T-helper 17 cell (primary cell): Measurements from ENCODE around the gene C2CD2. TPM values are rescaled to one million over a fixed set of nuclear protein-coding genes. Genes with fewer than 3 reads are reported as not detected.

Experiments used
- ATAC-seq: fragments of 150-1000 bp; cut with Tn5 transposase; 2 replicates; pipeline ENCODE4 v1.10.0; 2021; ENCODE audit warnings: mild to moderate bottlenecking, moderate library complexity
- DNase-seq, 3 donors: peaks; one replicate each; pipeline versions ENCODE4 v3.0.0 to v3.0.0-alpha.2; 2020 to 2021
- H3K9me3 ChIP-seq: one replicate; pipeline ENCODE4 v1.7.0; 2013; ENCODE audit warnings: low read length, mild to moderate bottlenecking; ENCODE audit not compliant: control insufficient read depth, poor library complexity, severe bottlenecking
- H3K27ac Mint-ChIP-seq: one replicate; pipeline ENCODE4 v1.8.0; 2022; ENCODE audit warnings: mild to moderate bottlenecking, moderate library complexity, mixed read lengths
- H3K27me3 Mint-ChIP-seq: one replicate; pipeline ENCODE4 v1.8.0; 2022; ENCODE audit warnings: mixed read lengths
- H3K36me3 Mint-ChIP-seq: one replicate; pipeline ENCODE4 v1.8.0; 2022; ENCODE audit warnings: low read depth, mixed read lengths
- H3K4me1 Mint-ChIP-seq: one replicate; pipeline ENCODE4 v1.8.0; 2022; ENCODE audit warnings: mild to moderate bottlenecking, mixed read lengths
- H3K4me3 Mint-ChIP-seq: one replicate; pipeline ENCODE4 v1.8.0; 2022; ENCODE audit warnings: mild to moderate bottlenecking, moderate library complexity, mixed read lengths
- total RNA-seq, 4 donors: library from RNA in 2 of 4; stranded (reverse) in 2 of 4; gene quantifications; one replicate each; pipeline ENCODE4 v1.2.3 and lab custom pipeline; 2022 to 2026

The C2CD2 gene
- total RNA-seq, 2 donors from 2014 or later = 3.7 to 6.0 TPM

DNA sequence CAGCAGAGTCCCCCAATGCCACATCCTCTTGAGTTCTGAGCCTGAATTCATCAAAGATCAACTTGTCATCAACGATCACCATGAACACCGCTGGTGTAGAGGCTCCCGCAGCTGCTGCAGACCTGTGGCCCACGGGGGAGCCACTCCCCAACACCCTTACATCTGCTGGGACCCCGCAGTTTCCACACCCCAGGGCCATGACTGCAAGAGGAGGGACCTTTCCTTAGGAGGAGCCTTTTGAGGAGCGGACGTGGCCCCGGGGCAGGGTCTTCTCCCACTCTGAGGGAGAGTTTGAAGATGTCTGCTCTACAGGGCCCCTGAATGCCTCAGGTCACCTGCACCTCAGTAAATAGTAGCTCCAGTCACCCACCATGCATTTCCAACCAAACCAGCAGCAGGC lies 77.4 kb downstream of the C2CD2 start:
- Mint-ChIP-seq H3K36me3 (no peaks in the 10 kb centered on the region), H3K27ac (no peak overlapping the region), H3K4me3 (peak overlapping the region; percentile 3)

GRCh38 chr21:41875086-41875485 lies 78.7 kb downstream of the C2CD2 start:
- ATAC-seq (no peak), DNase-seq (no peak)
- Mint-ChIP-seq H3K27ac (no peak overlapping the region), H3K4me3 (no peak overlapping the region), H3K4me1 (peaks cover 27% of the 10 kb centered on the region), H3K27me3 (no peaks in the 10 kb centered on the region), H3K36me3 (no peaks in the 10 kb centered on the region)
- H3K9me3 ChIP-seq = no peaks in the 10 kb centered on the region

More for the DNA sequence above, 77.4 kb downstream of the C2CD2 start:
- DNase-seq (no peak), ATAC-seq (no peak)
- no peaks in the 10 kb centered on the region for H3K9me3 ChIP-seq
- Mint-ChIP-seq H3K4me1 (peaks cover 27% of the 10 kb centered on the region), H3K27me3 (no peaks in the 10 kb centered on the region)

GRCh38 chr21:41874611-41875010 lies 79.2 kb downstream of the C2CD2 start:
- ATAC-seq (no peak), DNase-seq (no peak)
- H3K9me3 ChIP-seq = no peaks in the 10 kb centered on the region
- Mint-ChIP-seq H3K27me3 (no peaks in the 10 kb centered on the region), H3K4me1 (peaks cover 27% of the 10 kb centered on the region), H3K4me3 (no peak overlapping the region), H3K27ac (no peak overlapping the region), H3K36me3 (no peaks in the 10 kb centered on the region)

DNA sequence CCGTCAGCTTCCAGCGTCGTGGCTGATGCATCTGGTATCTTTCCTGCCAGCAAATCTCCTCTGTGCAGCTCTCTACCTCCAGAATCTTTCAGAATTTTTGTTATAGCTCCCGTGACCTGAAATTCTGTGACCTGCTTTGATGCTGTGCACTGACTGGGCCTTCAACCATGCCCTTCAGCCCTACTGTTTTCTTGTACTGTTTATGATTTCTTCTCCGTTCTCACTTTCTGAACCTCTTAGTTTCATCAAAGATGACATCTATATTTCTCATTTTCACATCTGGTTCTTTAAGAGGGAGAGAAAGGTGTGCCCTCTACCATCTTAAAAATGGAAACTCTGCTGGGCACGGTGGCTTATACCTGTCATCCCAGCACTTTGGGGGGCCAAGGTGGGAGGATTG lies 80.4 kb downstream of the C2CD2 start:
- Mint-ChIP-seq H3K4me1 (peaks cover 27% of the 10 kb centered on the region), H3K27me3 (no peaks in the 10 kb centered on the region), H3K27ac (no peak overlapping the region), H3K4me3 (no peak overlapping the region), H3K36me3 (no peaks in the 10 kb centered on the region)
- no peak for DNase-seq
- no peaks in the 10 kb centered on the region for H3K9me3 ChIP-seq
- ATAC-seq = no peak

DNA sequence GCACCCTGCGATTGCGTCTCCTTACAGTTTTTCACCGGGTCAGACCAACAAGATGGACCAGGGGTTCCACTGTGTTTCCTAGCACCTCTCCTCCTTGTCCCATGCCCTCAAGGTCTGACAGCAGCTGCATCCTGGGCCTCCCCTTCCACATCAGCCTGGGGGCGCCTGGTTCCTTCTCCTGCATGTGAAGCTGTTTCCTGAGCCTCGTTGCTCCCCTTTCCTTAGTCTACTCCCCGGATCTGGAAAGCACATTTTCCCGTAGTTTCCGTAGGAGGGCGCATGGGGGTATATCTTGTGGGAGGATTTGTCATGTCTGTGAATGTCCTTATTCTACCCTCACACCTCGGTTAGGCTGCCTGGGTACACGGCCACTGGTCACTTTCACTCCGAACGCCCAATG lies 80.8 kb downstream of the C2CD2 start:
- no peaks in the 10 kb centered on the region for H3K9me3 ChIP-seq
- H3K4me3 Mint-ChIP-seq = no peak overlapping the region
- no peak for ATAC-seq
- no peaks in the 10 kb centered on the region for H3K27me3 Mint-ChIP-seq
- H3K27ac Mint-ChIP-seq = no peak overlapping the region
- no peak for DNase-seq
- no peaks in the 10 kb centered on the region for H3K36me3 Mint-ChIP-seq
- peaks cover 27% of the 10 kb centered on the region for H3K4me1 Mint-ChIP-seq

DNA sequence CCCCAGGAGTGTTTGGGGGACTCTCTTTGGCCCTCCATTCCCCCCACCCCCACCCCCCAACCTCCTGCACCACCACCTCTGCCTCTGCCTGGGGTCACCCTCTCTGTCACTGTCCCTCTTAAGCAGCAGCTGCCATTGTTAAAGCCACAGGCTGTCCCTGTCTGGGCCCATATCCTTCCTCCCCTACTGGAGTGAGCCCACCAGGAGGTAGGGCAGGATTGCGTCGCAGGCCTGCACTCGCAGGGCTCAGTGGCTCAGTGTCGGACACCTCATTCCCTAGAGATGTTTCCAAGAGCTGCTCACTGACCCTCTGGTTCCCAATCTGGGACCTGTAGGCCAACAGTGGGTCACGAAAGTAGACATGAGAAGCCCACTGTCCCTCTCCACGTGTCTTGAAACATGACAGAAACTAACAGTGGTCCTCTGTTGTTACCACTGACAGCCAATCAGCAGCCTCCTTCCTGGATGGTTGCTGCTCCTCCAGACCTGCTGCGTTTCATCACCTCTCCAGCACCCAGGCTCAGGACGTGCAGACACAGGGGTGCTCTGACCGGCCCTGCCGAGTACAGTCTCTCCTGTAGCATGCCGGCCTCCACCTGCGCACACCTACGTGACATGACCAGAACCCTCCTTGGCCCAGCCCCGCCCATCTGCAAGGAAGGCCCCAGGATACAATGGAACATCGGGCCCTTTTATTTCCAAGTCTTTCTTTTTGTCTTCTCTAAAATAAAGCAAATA lies 82.4 kb downstream of the C2CD2 start:
- DNase-seq (no peak), ATAC-seq (no peak)
- no peaks in the 10 kb centered on the region for H3K27me3 Mint-ChIP-seq
- no peaks in the 10 kb centered on the region for H3K9me3 ChIP-seq
- no peak overlapping the region for H3K4me3 Mint-ChIP-seq
- no peak overlapping the region for H3K27ac Mint-ChIP-seq
- H3K4me1 Mint-ChIP-seq = peaks cover 23% of the 10 kb centered on the region
- H3K36me3 Mint-ChIP-seq = no peaks in the 10 kb centered on the region

DNA sequence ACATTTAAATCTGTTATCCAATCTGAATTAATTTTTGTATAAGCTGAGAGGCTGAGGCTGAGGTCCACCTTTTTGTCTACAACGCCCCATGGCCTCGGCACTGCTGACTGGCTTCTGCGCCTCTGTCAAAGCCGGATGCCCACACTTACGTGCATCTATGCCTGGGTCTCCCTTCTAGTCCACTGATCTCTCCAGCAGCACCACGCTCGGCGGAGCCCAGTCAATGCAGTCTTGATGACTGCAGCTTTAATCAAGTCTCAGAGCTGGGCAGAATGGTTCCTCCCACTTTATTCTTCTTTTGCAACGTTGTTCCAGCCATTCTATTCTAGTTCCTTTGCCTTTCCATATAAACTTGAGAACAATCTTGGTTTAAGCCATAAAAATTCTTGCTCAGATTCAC lies 84.0 kb downstream of the C2CD2 start:
- H3K9me3 ChIP-seq = no peaks in the 10 kb centered on the region
- Mint-ChIP-seq H3K27ac (no peak overlapping the region), H3K36me3 (no peaks in the 10 kb centered on the region), H3K27me3 (no peaks in the 10 kb centered on the region), H3K4me1 (peaks cover 24% of the 10 kb centered on the region), H3K4me3 (no peak overlapping the region)
- ATAC-seq (no peak), DNase-seq (no peak)

DNA sequence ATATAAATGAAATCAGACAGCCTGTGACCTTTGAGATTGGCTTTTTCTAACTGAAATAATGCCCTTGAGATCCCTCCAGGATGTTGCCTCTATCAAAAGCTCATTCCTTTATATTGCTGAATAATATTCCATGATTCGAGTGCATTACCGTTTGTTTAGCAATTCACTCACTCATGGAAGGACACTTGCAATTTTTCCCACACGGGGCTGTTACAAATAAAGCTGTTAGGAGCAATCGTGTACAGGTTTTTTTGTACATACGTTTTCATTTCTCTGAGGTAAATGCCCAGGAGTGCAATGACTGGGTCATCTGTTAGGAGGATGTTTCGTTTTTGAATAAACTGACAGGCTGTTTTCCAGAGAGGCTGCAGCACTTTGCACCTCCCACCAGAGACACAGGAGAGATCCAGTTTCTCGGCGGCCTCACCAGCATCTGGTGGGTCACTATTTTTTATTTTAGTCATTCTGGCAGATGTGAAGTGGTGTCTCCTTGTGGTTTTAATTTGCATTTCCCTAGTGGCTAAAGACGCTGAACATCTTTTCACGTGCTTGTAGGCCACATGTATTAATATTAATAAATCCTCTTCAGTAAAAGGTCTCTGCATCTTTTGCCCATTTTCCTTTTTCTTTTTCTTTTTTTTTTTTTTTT lies 85.6 kb downstream of the C2CD2 start:
- H3K27ac Mint-ChIP-seq = no peak overlapping the region
- ATAC-seq = no peak
- no peaks in the 10 kb centered on the region for H3K9me3 ChIP-seq
- no peak for DNase-seq
- no peaks in the 10 kb centered on the region for H3K27me3 Mint-ChIP-seq
- peaks cover 28% of the 10 kb centered on the region for H3K4me1 Mint-ChIP-seq
- H3K36me3 Mint-ChIP-seq = no peaks in the 10 kb centered on the region
- H3K4me3 Mint-ChIP-seq = no peak overlapping the region

GRCh38 chr21:41867313-41867712 lies 86.5 kb downstream of the C2CD2 start:
- Mint-ChIP-seq H3K27ac (no peak overlapping the region), H3K27me3 (no peaks in the 10 kb centered on the region), H3K4me3 (no peak overlapping the region), H3K36me3 (no peaks in the 10 kb centered on the region), H3K4me1 (peaks cover 26% of the 10 kb centered on the region)
- ATAC-seq = no peak
- DNase-seq = no peak
- no peaks in the 10 kb centered on the region for H3K9me3 ChIP-seq

- H3K9me3 ChIP-seq = no peaks in the 10 kb centered on the region
- no peak for DNase-seq
- Mint-ChIP-seq H3K4me1 (peaks cover 29% of the 10 kb centered on the region), H3K27me3 (no peaks in the 10 kb centered on the region), H3K36me3 (no peaks in the 10 kb centered on the region), H3K4me3 (no peak overlapping the region), H3K27ac (no peak overlapping the region)
- no peak for ATAC-seq
Observed at GRCh38 chr21:41866274-41866809, 87.5 kb downstream of the C2CD2 start.

DNA sequence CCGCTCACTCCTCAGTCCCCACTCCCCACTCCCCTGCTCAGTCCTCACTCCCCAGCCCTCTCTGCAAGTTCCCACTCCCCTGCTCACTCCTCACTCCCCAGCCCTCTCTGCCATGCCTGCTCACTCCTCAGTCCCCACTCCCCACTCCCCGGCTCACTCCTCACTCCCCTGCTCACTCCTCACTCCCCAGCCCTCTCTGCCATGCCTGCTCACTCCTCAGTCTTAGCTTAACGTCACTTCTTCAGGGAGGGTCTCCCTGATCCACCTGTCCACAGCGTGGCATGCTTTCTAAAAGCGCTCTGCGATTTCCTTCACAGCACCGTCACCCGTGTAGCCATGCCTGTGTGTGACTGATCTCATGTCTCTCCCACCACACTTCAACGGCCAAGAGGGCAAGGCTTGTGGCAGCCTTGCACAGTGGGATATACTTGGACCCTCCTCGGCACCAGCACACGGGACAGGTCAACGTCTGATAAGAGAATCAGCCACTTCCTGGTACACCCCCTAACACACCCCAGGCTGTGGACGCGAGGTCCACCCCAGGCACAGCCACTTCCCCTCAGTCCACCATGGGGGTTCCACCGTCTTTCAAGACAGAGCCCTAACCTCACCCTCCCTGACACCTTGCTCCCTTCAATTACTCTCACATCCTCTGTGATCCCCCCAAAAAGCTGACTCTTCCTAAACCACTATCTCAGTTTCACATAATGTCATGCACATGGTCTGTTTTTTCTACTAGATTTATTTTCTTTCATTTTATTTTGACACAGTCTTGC lies 88.6 kb downstream of the C2CD2 start:
- Mint-ChIP-seq H3K27ac (peak overlapping the region; percentile 12), H3K4me1 (peaks cover 29% of the 10 kb centered on the region), H3K36me3 (no peaks in the 10 kb centered on the region), H3K4me3 (no peak overlapping the region), H3K27me3 (no peaks in the 10 kb centered on the region)
- no peaks in the 10 kb centered on the region for H3K9me3 ChIP-seq
- ATAC-seq (no peak), DNase-seq (no peak)

DNA sequence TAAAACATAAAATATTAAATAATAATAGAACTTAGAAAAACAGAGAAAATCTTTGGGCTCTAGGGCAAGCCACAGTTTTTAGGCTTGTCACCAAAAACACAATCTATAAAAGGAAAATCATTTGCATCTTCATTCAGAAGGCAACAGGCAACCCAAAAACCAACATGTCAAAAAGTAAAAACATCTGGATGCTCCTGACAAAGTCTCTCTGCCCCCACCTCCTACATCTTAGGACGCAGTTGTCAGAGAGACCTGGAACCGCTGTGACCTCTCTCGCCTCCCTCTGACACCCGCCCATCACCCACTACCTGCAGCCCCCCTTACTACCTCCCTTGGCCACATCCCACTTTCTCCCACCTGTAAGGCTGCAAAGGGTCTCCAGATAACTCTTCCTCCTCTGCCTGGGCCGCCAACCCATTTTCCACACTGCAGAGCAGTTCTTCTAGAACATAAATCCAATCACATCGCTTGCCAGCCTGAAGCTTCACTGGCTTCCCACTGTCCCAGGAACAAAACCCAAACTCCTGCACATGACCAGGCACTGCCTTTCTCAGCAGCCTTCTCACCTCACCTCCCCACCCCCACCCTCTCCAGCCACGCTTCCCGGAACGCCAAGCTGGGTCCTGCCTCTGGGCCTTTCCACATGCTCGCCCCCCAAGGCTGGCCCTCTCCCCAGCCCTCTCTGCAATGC lies 89.4 kb downstream of the C2CD2 start:
- H3K9me3 ChIP-seq = no peaks in the 10 kb centered on the region
- Mint-ChIP-seq H3K36me3 (no peaks in the 10 kb centered on the region), H3K4me1 (peaks cover 25% of the 10 kb centered on the region), H3K4me3 (no peak overlapping the region), H3K27me3 (no peaks in the 10 kb centered on the region), H3K27ac (peak overlapping the region; percentile 12)
- DNase-seq (no peak), ATAC-seq (no peak)

- peaks cover 25% of the 10 kb centered on the region for H3K4me1 Mint-ChIP-seq
- H3K36me3 Mint-ChIP-seq = no peaks in the 10 kb centered on the region
- no peak for DNase-seq
- no peak overlapping the region for H3K4me3 Mint-ChIP-seq
- ATAC-seq = no peak
- H3K27me3 Mint-ChIP-seq = no peaks in the 10 kb centered on the region
- H3K9me3 ChIP-seq = no peaks in the 10 kb centered on the region
- H3K27ac Mint-ChIP-seq = peak overlapping the region; percentile 43
Observed at GRCh38 chr21:41863439-41863740, 90.4 kb downstream of the C2CD2 start.
